IMR-90 (cell line): ENCODE measurements around the gene MICU1. TPM values are rescaled to one million over a fixed set of nuclear protein-coding genes. Genes with fewer than 3 reads are reported as not detected.

Experiments used
- ATAC-seq: fragments of 200-7000 bp; cut with Tn5 transposase; 2 replicates; pipeline ENCODE4 v1.9.1; 2020; ENCODE audit warnings: low read depth, mild to moderate bottlenecking, moderate library complexity
- BruUV-seq: library from RNA; stranded (reverse); fragments of 400-500 nt; replicated peaks from 2 replicates; lab custom pipeline; 2021; lab: Mats Ljungman, UMichigan
- CTCF ChIA-PET: fragments of 300-600 bp; formaldehyde crosslinking; extraction: SDS; loops from one replicate; lab custom pipeline; 2021; ENCODE audit warnings: antibody characterized with exemption; lab: Yijun Ruan, JAX
- POLR2A ChIA-PET: fragments of 300-600 bp; sonication (Branson Sonifier 250); formaldehyde crosslinking; loops from one replicate; lab custom pipeline; 2022; ENCODE audit warnings: antibody characterized with exemption; ENCODE audit not compliant: unreplicated experiment; lab: Charles Lee
- DNase-seq: peaks from one replicate; pipeline ENCODE4 v3.0.0; 2013
- H2AFZ ChIP-seq: replicated peaks from 2 replicates; pipeline ENCODE3; 2013; ENCODE audit warnings: low read length, mild to moderate bottlenecking; ENCODE audit not compliant: poor library complexity
- H2AK5ac ChIP-seq: 2 replicates; pipeline ENCODE4 v1.6.1; 2013; ENCODE audit warnings: low read depth, low read length, inconsistent platforms
- H2AK9ac ChIP-seq: replicated peaks from 2 replicates; pipeline ENCODE3; 2013; ENCODE audit warnings: mild to moderate bottlenecking, low read depth, low read length, moderate library complexity; ENCODE audit not compliant: poor library complexity
- H2BK120ac ChIP-seq: 2 replicates; pipeline ENCODE4 v1.6.1; 2013; ENCODE audit warnings: low read depth, low read length, inconsistent platforms
- H2BK15ac ChIP-seq: 3 replicates; pipeline ENCODE4 v1.6.1; 2013; ENCODE audit warnings: low read depth, low read length, inconsistent platforms
- H2BK20ac ChIP-seq: 2 replicates; pipeline ENCODE4 v1.6.1; 2013; ENCODE audit warnings: low read depth, mild to moderate bottlenecking, inconsistent platforms, low read length, moderate library complexity
- H2BK5ac ChIP-seq: 2 replicates; pipeline ENCODE4 v1.6.1; 2013; ENCODE audit warnings: mild to moderate bottlenecking, low read depth, low read length, inconsistent platforms; ENCODE audit not compliant: poor library complexity, severe bottlenecking
- H3K14ac ChIP-seq: replicated peaks from 2 replicates; pipeline ENCODE4 v1.6.1; 2013; ENCODE audit warnings: low read depth, low read length, inconsistent platforms
- H3K18ac ChIP-seq: 2 replicates; pipeline ENCODE4 v1.6.1; 2013; ENCODE audit warnings: low read depth, low read length, control low read depth
- H3K23ac ChIP-seq: 2 replicates; pipeline ENCODE4 v1.6.1; 2013; ENCODE audit warnings: low read depth, low read length, inconsistent platforms
- H3K27ac ChIP-seq: 2 replicates; pipeline ENCODE4 v1.5.1; 2013; ENCODE audit warnings: mild to moderate bottlenecking, control low read depth, low read length; ENCODE audit not compliant: insufficient read depth
- H3K27me3 ChIP-seq: 2 replicates; pipeline ENCODE4 v1.6.1; 2013; ENCODE audit warnings: low read length; ENCODE audit not compliant: control insufficient read depth, insufficient read depth
- H3K36me3 ChIP-seq: 2 replicates; pipeline ENCODE4 v1.6.1; 2013; ENCODE audit warnings: low read length, mixed read lengths; ENCODE audit not compliant: control insufficient read depth, insufficient read depth
- H3K4ac ChIP-seq: 2 replicates; pipeline ENCODE4 v1.6.1; 2013; ENCODE audit warnings: low read depth, low read length, inconsistent platforms
- H3K4me1 ChIP-seq: 2 replicates; pipeline ENCODE4 v1.6.1; 2013; ENCODE audit warnings: low read length, mixed read lengths; ENCODE audit not compliant: control insufficient read depth, insufficient read depth
- H3K4me2 ChIP-seq: 2 replicates; pipeline ENCODE4 v1.6.1; 2013; ENCODE audit warnings: low read depth, mild to moderate bottlenecking, control low read depth, low read length, moderate library complexity
- H3K4me3 ChIP-seq: 2 replicates; pipeline ENCODE4 v1.5.1; 2013; ENCODE audit warnings: low read depth, mild to moderate bottlenecking, control low read depth, low read length, moderate library complexity; ENCODE audit not compliant: insufficient read depth
- H3K56ac ChIP-seq: 2 replicates; pipeline ENCODE4 v1.6.1; 2013; ENCODE audit warnings: low read length, inconsistent platforms; ENCODE audit not compliant: insufficient read depth; ENCODE audit errors: extremely low read depth
- H3K79me1 ChIP-seq, 2 experiments: 2 replicates each; pipeline ENCODE4 v1.6.1; 2013; ENCODE audit warnings: low read length in 2 of 2, inconsistent platforms in 1 of 2, low read depth in 1 of 2
- H3K9ac ChIP-seq: 2 replicates; pipeline ENCODE4 v1.6.1; 2013; ENCODE audit warnings: low read depth, low read length, control low read depth
- H3K9me1 ChIP-seq: 2 replicates; pipeline ENCODE4 v1.6.1; 2013; ENCODE audit warnings: low read length, inconsistent platforms; ENCODE audit not compliant: insufficient read depth
- H3K9me3 ChIP-seq: 2 replicates; pipeline ENCODE4 v1.6.1; 2013; ENCODE audit warnings: low read length; ENCODE audit not compliant: control insufficient read depth, insufficient read depth
- H4K20me1 ChIP-seq: 2 replicates; pipeline ENCODE4 v1.6.1; 2013; ENCODE audit warnings: low read length, inconsistent platforms; ENCODE audit not compliant: insufficient read depth
- H4K5ac ChIP-seq: 2 replicates; pipeline ENCODE4 v1.6.1; 2013; ENCODE audit warnings: mild to moderate bottlenecking, low read depth, low read length, control low read depth
- H4K8ac ChIP-seq, 2 experiments: 2 replicates each; pipeline ENCODE4 v1.6.1; 2013; ENCODE audit warnings: low read depth in 2 of 2, low read length in 2 of 2, control low read depth in 1 of 2, inconsistent platforms in 1 of 2
- H4K91ac ChIP-seq: 2 replicates; pipeline ENCODE4 v1.6.1; 2013; ENCODE audit warnings: low read depth, low read length, inconsistent platforms; ENCODE audit not compliant: insufficient read depth
- BHLHE40 ChIP-seq: fragments of 150-350 bp; IDR thresholded peaks from 2 replicates; pipeline ENCODE4 v1.6.1; 2016; ENCODE audit warnings: mild to moderate bottlenecking, low read depth, low read length
- CEBPB ChIP-seq: IDR thresholded peaks from 2 replicates; pipeline ENCODE4 v1.6.1; 2012; ENCODE audit warnings: low read depth, low read length, improper control_type of control experiment
- CHD1 ChIP-seq: IDR thresholded peaks from 2 replicates; pipeline ENCODE4 v1.6.1; 2012; ENCODE audit warnings: low read depth, low read length, improper control_type of control experiment
- CTCF ChIP-seq: conservative IDR thresholded peaks from 2 replicates; pipeline ENCODE4 v1.5.1; 2012; ENCODE audit warnings: mild to moderate bottlenecking, low read depth, low read length, improper control_type of control experiment
- ELK1 ChIP-seq: fragments of 150-350 bp; IDR thresholded peaks from 2 replicates; pipeline ENCODE4 v1.6.1; 2016; ENCODE audit warnings: low read depth, mild to moderate bottlenecking, low read length, moderate library complexity, borderline replicate concordance
- FOS ChIP-seq: fragments of 150-350 bp; IDR thresholded peaks from 2 replicates; pipeline ENCODE4 v1.6.1; 2016; ENCODE audit warnings: low read depth, low read length
- MAFK ChIP-seq: IDR thresholded peaks from 2 replicates; pipeline ENCODE4 v1.6.1; 2012; ENCODE audit warnings: low read depth, low read length, improper control_type of control experiment
- MAZ ChIP-seq: IDR thresholded peaks from 2 replicates; pipeline ENCODE4 v1.6.1; 2012; ENCODE audit warnings: low read depth, mild to moderate bottlenecking, low read length, improper control_type of control experiment, moderate library complexity, borderline replicate concordance
- MXI1 ChIP-seq: IDR thresholded peaks from 2 replicates; pipeline ENCODE4 v1.6.1; 2012; ENCODE audit warnings: low read depth, mild to moderate bottlenecking, low read length, moderate library complexity, borderline replicate concordance
- NFE2L2 ChIP-seq: fragments of 150-350 bp; IDR thresholded peaks from 2 replicates; pipeline ENCODE4 v1.6.1; 2016; ENCODE audit warnings: low read depth, mild to moderate bottlenecking, low read length
- POLR2A ChIP-seq: IDR thresholded peaks from 2 replicates; pipeline ENCODE4 v1.6.1; 2012; ENCODE audit warnings: mild to moderate bottlenecking, low read depth, low read length
- RAD21 ChIP-seq: IDR thresholded peaks from 2 replicates; pipeline ENCODE4 v1.6.1; 2012; ENCODE audit warnings: low read length, improper control_type of control experiment
- RCOR1 ChIP-seq: IDR thresholded peaks from 2 replicates; pipeline ENCODE4 v1.6.1; 2012; ENCODE audit warnings: mild to moderate bottlenecking, low read length, improper control_type of control experiment; ENCODE audit not compliant: insufficient replicate concordance
- RFX5 ChIP-seq: IDR thresholded peaks from 2 replicates; pipeline ENCODE4 v1.8.0; 2012; ENCODE audit warnings: low read depth, mild to moderate bottlenecking, low read length, moderate library complexity
- SMC3 ChIP-seq: fragments of 150-350 bp; IDR thresholded peaks from 2 replicates; pipeline ENCODE4 v1.6.1; 2016; ENCODE audit warnings: low read depth, mild to moderate bottlenecking, antibody characterized with exemption, low read length, moderate library complexity
- WGBS, 2 experiments: methylation state at CpG; one replicate each; pipeline versions ENCODE4 v1.1.5 to v1.1.7; 2013; ENCODE audit warnings: missing lambda C conversion rate in 2 of 2; ENCODE audit not compliant: insufficient read length in 1 of 2; ENCODE audit errors: extremely low coverage in 2 of 2; 5-methylcytosine and 5-hydroxymethylcytosine counted together
- dilution Hi-C: fragments of 300-500 bp; cut with HindIII; formaldehyde crosslinking; loops from one replicate; pipeline ENCODE4 v1.14.3; 2018; ENCODE audit warnings: low sequenced_read_pairs; ENCODE audit not compliant: unreplicated experiment
- in situ Hi-C: fragments of 300-500 bp; cut with MboI; formaldehyde crosslinking; loops from 3 replicates; pipeline ENCODE4 v1.14.3; 2019; ENCODE audit warnings: low sequenced_read_pairs, inconsistent platforms, mixed read lengths
- intact Hi-C: fragments of 100-400 bp; cut with micrococcal nuclease; formaldehyde crosslinking; loops from 2 replicates; pipeline ENCODE4 v1.10.0; 2022
- polyA plus RNA-seq, 3 experiments: library from polyadenylated mRNA; depleted of rRNA; stranded (reverse); fragments of >200 nt; gene quantifications; 2 replicates each; pipeline ENCODE4 v1.2.3, GENCODE V29; 2012; ENCODE audit warnings: low replicate concordance in 1 of 3
- total RNA-seq: library from RNA; depleted of rRNA; stranded (reverse); fragments of >200 nt; gene quantifications from 2 replicates; pipeline ENCODE4 v1.2.3, GENCODE V29; 2012

The MICU1 gene
- total and polyA plus RNA-seq, 2 of the 4 experiments (the other 2 are of a cell fraction): 43.6 to 44.7 TPM

- ATAC-seq: no peak
Observed at GRCh38 chr10:72598769-72599701, 26.8 kb downstream of the MICU1 start.

More at GRCh38 chr10:72598769-72599701, 26.8 kb downstream of the MICU1 start:
- Histone ChIP-seq H2BK15ac (no peak overlapping the region), H3K9ac (no peak overlapping the region), H3K4me1 (no peaks in the 10 kb centered on the region), H3K79me1 (peaks cover 14 to 38% of the 10 kb centered on the region in 2 experiments), H3K27ac (no peak overlapping the region), H3K18ac (no peak overlapping the region), H2AK9ac (no peak overlapping the region), H2BK5ac (no peak overlapping the region), H2AK5ac (no peak overlapping the region), H3K9me3 (no peaks in the 10 kb centered on the region), H2AFZ (no peak overlapping the region), H3K23ac (no peak overlapping the region), H4K5ac (no peak overlapping the region), H4K20me1 (no peaks in the 10 kb centered on the region; the same call in 1 of the 2 replicates), H4K91ac (no peak overlapping the region), H3K14ac (no peak overlapping the region), H3K4me3 (no peak overlapping the region), H3K4ac (no peak overlapping the region), H3K4me2 (no peak overlapping the region), H2BK120ac (no peak overlapping the region), H3K36me3 (0 out of 2 replicates have a peak, but pooled peaks cover 2% of the 10 kb centered on the region), H3K56ac (no peak overlapping the region), H3K27me3 (no peaks in the 10 kb centered on the region), H2BK20ac (no peak overlapping the region), H3K9me1 (peaks cover 3% of the 10 kb centered on the region; the same call in 1 of the 2 replicates), H4K8ac (no peak overlapping the region)
- no peak for DNase-seq
- POLR2A ChIA-PET: no interaction called here
- WGBS, 2 experiments: no CpG with 5 or more reads among the region's 4 CpGs
- in situ Hi-C loops: no loop called here
- dilution Hi-C loops: no loop called here
- CTCF ChIA-PET: no interaction called here
- TF ChIP-seq BHLHE40: no peak
- TF ChIP-seq NFE2L2: no peak
- no peak for TF ChIP-seq RCOR1
- no peak for TF ChIP-seq RFX5
- TF ChIP-seq MXI1: no peak
- TF ChIP-seq FOS: no peak
- TF ChIP-seq SMC3: no peak
- no peak for TF ChIP-seq MAFK
- no peak for TF ChIP-seq CEBPB
- TF ChIP-seq CHD1: no peak
- no peak for TF ChIP-seq POLR2A
- no peak for TF ChIP-seq ELK1
- no peak for TF ChIP-seq MAZ
- TF ChIP-seq CTCF: no peak
- TF ChIP-seq RAD21: no peak
- intact Hi-C loops: no loop called here
- BruUV-seq: no TSS peak
